SKM-1 (cell line): ENCODE data around the gene LYPD1.

ENCODE experiments used
- DNase-seq: peaks from one replicate; lab custom pipeline; 2025; ENCODE audit not compliant: unreplicated experiment; lab: John Stamatoyannopoulos, UW

The LYPD1 gene

GRCh38 chr2:132668987-132669907, 758 bp downstream of the LYPD1 start:
- no peak for DNase-seq

GRCh38 chr2:132668189-132668823, 1.7 kb downstream of the LYPD1 start:
- DNase-seq = no peak

GRCh38 chr2:132667706-132668105, 2.3 kb downstream of the LYPD1 start:
- DNase-seq = no peak

- DNase-seq = no peak
Measured at GRCh38 chr2:132665401-132666140, 4.4 kb downstream of the LYPD1 start.

- no peak for DNase-seq
Measured at GRCh38 chr2:132664096-132664495, 5.9 kb downstream of the LYPD1 start.

- no peak for DNase-seq
Measured at GRCh38 chr2:132662732-132663131, 7.3 kb downstream of the LYPD1 start.

GRCh38 chr2:132659331-132659730, 10.7 kb downstream of the LYPD1 start:
- no peak for DNase-seq

- DNase-seq = no peak
Measured at GRCh38 chr2:132656266-132656975, 13.6 kb downstream of the LYPD1 start.

GRCh38 chr2:132654968-132655367, 15.0 kb downstream of the LYPD1 start:
- DNase-seq = no peak

- DNase-seq = no peak
Measured at GRCh38 chr2:132654335-132654734, 15.7 kb downstream of the LYPD1 start.

GRCh38 chr2:132652474-132652873, 17.5 kb downstream of the LYPD1 start:
- DNase-seq = no peak

GRCh38 chr2:132651115-132652045, 18.6 kb downstream of the LYPD1 start:
- no peak for DNase-seq

- no peak for DNase-seq
Measured at GRCh38 chr2:132646540-132647108, 23.4 kb downstream of the LYPD1 start.

GRCh38 chr2:132645722-132646539, 24.1 kb downstream of the LYPD1 start:
- peak; percentile 91 for DNase-seq

- no peak for DNase-seq
Measured at GRCh38 chr2:132645176-132645575, 24.8 kb downstream of the LYPD1 start.

- DNase-seq = no peak
Measured at GRCh38 chr2:132642415-132642814, 27.6 kb downstream of the LYPD1 start.

GRCh38 chr2:132641819-132642218, 28.2 kb downstream of the LYPD1 start:
- peak; percentile 24 for DNase-seq

GRCh38 chr2:132640116-132640515, 29.9 kb downstream of the LYPD1 start:
- no peak for DNase-seq
